GM12891 (cell line): ENCODE measurements around the gene IP6K1.

Experiments
- POLR2A ChIP-seq: IDR thresholded peaks from 2 replicates; pipeline ENCODE4 v1.6.1; 2011; ENCODE audit warnings: low read depth, low read length, control low read depth
- POLR2AphosphoS5 ChIP-seq: IDR thresholded peaks from 2 replicates; pipeline ENCODE4 v1.6.1; 2011; ENCODE audit warnings: low read depth, low read length, control low read depth
- POU2F2 ChIP-seq: IDR thresholded peaks from 2 replicates; pipeline ENCODE4 v1.6.1; 2011; ENCODE audit warnings: low read depth, mild to moderate bottlenecking, control low read depth, low read length, moderate library complexity
- SPI1 ChIP-seq: IDR thresholded peaks from 2 replicates; pipeline ENCODE4 v1.6.1; 2011; ENCODE audit warnings: low read depth, low read length, control low read depth
- TAF1 ChIP-seq: IDR thresholded peaks from 2 replicates; pipeline ENCODE4 v1.6.1; 2011; ENCODE audit warnings: low read depth, low read length, control low read depth

DNA sequence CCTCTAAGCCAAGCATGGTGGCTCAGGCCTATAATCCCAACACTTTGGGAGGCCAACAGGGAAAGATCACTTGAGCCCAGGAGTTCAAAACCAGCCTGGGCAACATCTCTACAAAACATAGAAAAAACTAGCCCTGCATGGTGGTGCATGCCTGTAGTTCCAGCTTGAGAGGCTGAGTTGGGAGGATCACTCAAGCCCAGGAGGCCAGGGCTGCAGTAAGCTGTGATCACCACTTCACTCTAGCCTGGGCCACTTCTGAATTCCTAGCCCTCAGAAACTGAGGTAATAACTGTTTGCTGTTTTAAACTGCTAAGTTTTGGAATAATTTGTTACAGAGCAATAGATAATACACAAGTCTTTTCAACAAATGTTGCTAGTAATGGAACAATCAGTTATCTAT, 16.4 kb downstream of the IP6K1 start:
- no peak for TF ChIP-seq POLR2A
- no peak for TF ChIP-seq POLR2AphosphoS5
- no peak for TF ChIP-seq TAF1
- TF ChIP-seq POU2F2, result no peak
- no peak for TF ChIP-seq SPI1
